WERI-Rb-1 (cell line): ENCODE data around the gene METRN.

Experiments used
- DNase-seq: peaks from one replicate; pipeline ENCODE4 v3.0.0-alpha.2; 2020
- H3K27ac ChIP-seq: fragments of 250-450 bp; sonication (Bioruptor Pico); 2 replicates; pipeline ENCODE4 v1.5.1; 2020; ENCODE audit warnings: mild to moderate bottlenecking, moderate library complexity
- H3K27me3 ChIP-seq: fragments of 250-450 bp; sonication (Bioruptor Pico); 2 replicates; pipeline ENCODE4 v1.5.1; 2021; ENCODE audit warnings: mild to moderate bottlenecking, low read depth, moderate library complexity; ENCODE audit not compliant: insufficient read depth, severe bottlenecking
- H3K36me3 ChIP-seq: fragments of 250-450 bp; sonication (Bioruptor Pico); 2 replicates; pipeline ENCODE4 v1.5.1; 2020; ENCODE audit warnings: mild to moderate bottlenecking, moderate library complexity
- H3K4me3 ChIP-seq: 2 replicates; pipeline ENCODE4 v1.5.1; 2011; ENCODE audit warnings: low read depth, mild to moderate bottlenecking, control low read depth, low read length
- H3K9me3 ChIP-seq: fragments of 250-450 bp; sonication (Bioruptor Pico); 2 replicates; pipeline ENCODE4 v1.5.1; 2021; ENCODE audit warnings: mild to moderate bottlenecking, moderate library complexity; ENCODE audit not compliant: severe bottlenecking
- CTCF ChIP-seq: IDR thresholded peaks from 2 replicates; pipeline ENCODE4 v1.5.1; 2011; ENCODE audit warnings: low read depth, mild to moderate bottlenecking, control low read depth, inconsistent platforms, low read length

METRN gene

GRCh38 chr16:734208-734980 is 19.5 kb downstream of the METRN start:
- Histone ChIP-seq H3K36me3 (peaks cover 53% of the 10 kb centered on the region), H3K4me3 (no peak overlapping the region), H3K27ac (no peak overlapping the region), H3K27me3 (no peaks in the 10 kb centered on the region), H3K9me3 (no peaks in the 10 kb centered on the region)
- no peak for TF ChIP-seq CTCF
- no peak for DNase-seq

- H3K4me3 ChIP-seq: no peak overlapping the region
- H3K9me3 ChIP-seq: no peaks in the 10 kb centered on the region
- no peak for TF ChIP-seq CTCF
- H3K27me3 ChIP-seq: no peaks in the 10 kb centered on the region
- no peak for DNase-seq
- peaks cover 53% of the 10 kb centered on the region for H3K36me3 ChIP-seq
- no peak overlapping the region for H3K27ac ChIP-seq
Observed at GRCh38 chr16:734981-735881, 20.3 kb downstream of the METRN start.

- TF ChIP-seq CTCF: no peak
- no peak overlapping the region for H3K4me3 ChIP-seq
- H3K27me3 ChIP-seq: no peaks in the 10 kb centered on the region
- DNase-seq: no peak
- no peak overlapping the region for H3K27ac ChIP-seq
- no peaks in the 10 kb centered on the region for H3K9me3 ChIP-seq
- H3K36me3 ChIP-seq: peaks cover 50% of the 10 kb centered on the region
Observed at GRCh38 chr16:735982-736453, 21.1 kb downstream of the METRN start.

DNA sequence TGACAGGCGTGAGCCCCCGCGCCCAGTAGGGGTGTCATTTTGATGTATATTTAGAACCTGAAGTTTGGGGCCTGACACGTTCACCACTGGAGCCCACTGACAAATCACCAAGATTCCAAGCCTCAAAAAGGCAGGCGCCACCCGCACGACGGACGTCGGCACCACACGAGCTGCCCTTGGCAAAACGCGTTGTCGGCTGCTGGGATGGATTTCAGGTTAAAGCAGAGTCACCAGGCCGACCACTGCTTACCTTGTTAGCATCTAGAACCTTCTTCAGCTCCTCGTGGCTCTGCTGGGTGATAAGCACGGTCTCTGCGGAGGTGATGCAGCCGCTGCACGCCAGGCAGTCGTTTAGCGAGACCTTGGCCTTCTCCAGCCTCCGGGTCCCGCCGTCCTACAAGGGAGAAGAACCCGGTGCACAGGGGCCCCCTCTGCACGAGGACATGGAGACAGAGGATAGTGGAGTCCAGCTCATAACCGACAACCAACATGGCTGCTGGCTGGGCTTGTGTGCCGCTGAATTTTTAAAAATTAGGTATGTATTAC is 22.1 kb downstream of the METRN start:
- Histone ChIP-seq H3K27me3 (no peaks in the 10 kb centered on the region), H3K4me3 (no peak overlapping the region), H3K36me3 (peaks cover 48% of the 10 kb centered on the region), H3K9me3 (no peaks in the 10 kb centered on the region), H3K27ac (no peak overlapping the region)
- no peak for DNase-seq
- no peak for TF ChIP-seq CTCF

DNA sequence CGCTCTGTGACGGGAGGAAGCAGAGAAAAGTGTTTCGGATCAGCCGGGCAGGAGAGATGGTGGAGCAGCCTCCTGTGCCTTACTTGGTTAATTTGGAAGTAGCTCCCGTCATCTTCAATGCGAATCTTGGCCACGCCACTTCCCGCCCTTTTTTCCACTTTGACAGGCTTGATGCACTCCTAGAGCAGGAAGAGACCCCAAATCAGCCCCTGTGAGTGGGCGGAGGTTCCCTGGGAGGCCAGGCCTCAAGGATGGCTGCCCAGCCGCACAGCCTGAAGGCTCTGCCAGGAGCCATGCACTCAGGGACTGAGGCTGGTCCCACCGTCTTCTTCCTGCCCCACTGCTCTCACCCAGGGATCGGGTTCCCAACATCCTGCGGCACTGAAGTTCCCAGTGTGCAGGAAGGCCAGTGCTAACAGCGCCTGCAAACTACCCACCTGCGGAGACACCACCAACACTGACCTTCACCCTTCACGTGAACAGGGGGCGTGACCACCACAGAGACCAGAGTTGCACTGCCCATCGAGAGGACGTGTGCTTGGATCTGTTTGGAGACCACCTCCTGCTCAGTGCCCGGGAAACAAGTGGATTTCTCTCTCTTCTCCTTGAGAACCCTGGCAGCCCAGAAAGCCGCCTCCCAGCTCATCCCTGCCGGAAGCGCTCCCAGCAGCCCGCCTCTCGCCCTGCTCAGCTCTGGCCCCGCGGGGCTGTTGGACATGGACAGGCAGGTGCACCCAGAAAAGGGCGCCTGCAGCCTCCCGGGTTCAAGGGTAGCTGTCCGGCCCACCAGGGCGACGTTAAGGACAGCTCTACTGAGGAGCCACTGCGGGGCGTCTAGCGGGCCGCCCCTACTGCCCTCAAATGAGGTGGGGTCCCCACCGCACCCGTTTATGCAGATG is 24.9 kb downstream of the METRN start:
- Histone ChIP-seq H3K4me3 (peak overlapping the region; percentile 95), H3K36me3 (peaks cover 27% of the 10 kb centered on the region), H3K27ac (no peak overlapping the region), H3K27me3 (no peaks in the 10 kb centered on the region), H3K9me3 (no peaks in the 10 kb centered on the region)
- no peak for TF ChIP-seq CTCF
- no peak for DNase-seq
